ENCODE measurements around the gene OLFM2.

GRCh38 chr19:9935506-9936325 is 599 bp downstream of the OLFM2 start:
- TF ChIP-seq, protein P1, sequence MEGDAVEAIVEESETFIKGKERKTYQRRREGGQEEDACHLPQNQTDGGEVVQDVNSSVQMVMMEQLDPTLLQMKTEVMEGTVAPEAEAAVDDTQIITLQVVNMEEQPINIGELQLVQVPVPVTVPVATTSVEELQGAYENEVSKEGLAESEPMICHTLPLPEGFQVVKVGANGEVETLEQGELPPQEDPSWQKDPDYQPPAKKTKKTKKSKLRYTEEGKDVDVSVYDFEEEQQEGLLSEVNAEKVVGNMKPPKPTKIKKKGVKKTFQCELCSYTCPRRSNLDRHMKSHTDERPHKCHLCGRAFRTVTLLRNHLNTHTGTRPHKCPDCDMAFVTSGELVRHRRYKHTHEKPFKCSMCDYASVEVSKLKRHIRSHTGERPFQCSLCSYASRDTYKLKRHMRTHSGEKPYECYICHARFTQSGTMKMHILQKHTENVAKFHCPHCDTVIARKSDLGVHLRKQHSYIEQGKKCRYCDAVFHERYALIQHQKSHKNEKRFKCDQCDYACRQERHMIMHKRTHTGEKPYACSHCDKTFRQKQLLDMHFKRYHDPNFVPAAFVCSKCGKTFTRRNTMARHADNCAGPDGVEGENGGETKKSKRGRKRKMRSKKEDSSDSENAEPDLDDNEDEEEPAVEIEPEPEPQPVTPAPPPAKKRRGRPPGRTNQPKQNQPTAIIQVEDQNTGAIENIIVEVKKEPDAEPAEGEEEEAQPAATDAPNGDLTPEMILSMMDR (conservative IDR thresholded peaks at IDR 0.05; ENCODE audit: low read length): no peak
- TF ChIP-seq EZH2phosphoT487 (IDR thresholded peaks at IDR 0.05; ENCODE audit: borderline replicate concordance): no peak

All from Loucy (cell line).